GM13977 (cell line): ENCODE measurements around the gene FBXL15.

Source experiments
- DNase-seq: peaks from one replicate; pipeline ENCODE4 v3.0.0; 2012; ENCODE audit warnings: low spot score
- in situ Hi-C: fragments of 300-500 bp; cut with MboI; formaldehyde crosslinking; loops from one replicate; pipeline ENCODE4 v1.12.0; 2022; ENCODE audit warnings: low sequenced_read_pairs, low pct_unique_long_range_greater_than_20kb, mixed read lengths, inconsistent platforms; ENCODE audit not compliant: unreplicated experiment
- TF ChIP-seq, protein P1 (sequence below): IDR thresholded peaks from 2 replicates; pipeline ENCODE4 v1.5.1; 2012; ENCODE audit warnings: mild to moderate bottlenecking, control low read depth; ENCODE audit not compliant: insufficient read depth; ENCODE audit errors: extremely low read depth, missing control alignments

FBXL15 gene

DNA sequence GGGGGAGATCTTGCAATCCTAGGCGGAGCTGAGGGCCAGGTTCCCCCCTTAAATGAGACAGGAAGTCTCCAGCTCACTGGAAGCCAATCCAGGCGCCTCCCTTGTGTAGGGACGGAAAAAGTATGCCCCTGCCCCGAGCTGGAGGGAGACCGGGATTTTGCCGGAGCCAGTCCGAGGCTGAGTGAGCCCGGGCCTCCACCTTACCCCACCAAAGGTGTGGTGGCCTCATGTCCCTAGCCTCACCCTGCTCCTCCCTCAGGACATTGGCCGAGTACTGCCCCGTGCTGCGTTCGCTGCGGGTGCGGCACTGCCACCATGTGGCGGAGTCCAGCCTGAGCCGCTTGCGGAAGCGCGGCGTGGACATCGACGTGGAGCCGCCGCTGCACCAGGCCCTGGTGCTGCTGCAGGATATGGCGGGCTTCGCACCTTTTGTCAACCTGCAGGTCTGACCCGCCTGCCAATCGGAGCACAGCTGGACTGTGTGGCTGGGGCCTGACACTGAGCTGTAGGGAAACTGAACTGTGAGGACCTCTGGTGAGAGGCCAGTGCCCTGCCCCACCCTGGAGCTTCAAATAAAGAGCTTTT is 2.0 kb downstream of the FBXL15 start:
- peak; percentile 78 for DNase-seq
- TF ChIP-seq, protein P1, sequence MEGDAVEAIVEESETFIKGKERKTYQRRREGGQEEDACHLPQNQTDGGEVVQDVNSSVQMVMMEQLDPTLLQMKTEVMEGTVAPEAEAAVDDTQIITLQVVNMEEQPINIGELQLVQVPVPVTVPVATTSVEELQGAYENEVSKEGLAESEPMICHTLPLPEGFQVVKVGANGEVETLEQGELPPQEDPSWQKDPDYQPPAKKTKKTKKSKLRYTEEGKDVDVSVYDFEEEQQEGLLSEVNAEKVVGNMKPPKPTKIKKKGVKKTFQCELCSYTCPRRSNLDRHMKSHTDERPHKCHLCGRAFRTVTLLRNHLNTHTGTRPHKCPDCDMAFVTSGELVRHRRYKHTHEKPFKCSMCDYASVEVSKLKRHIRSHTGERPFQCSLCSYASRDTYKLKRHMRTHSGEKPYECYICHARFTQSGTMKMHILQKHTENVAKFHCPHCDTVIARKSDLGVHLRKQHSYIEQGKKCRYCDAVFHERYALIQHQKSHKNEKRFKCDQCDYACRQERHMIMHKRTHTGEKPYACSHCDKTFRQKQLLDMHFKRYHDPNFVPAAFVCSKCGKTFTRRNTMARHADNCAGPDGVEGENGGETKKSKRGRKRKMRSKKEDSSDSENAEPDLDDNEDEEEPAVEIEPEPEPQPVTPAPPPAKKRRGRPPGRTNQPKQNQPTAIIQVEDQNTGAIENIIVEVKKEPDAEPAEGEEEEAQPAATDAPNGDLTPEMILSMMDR, result peak; percentile 92
- in situ Hi-C loops, result no loop called here

DNA sequence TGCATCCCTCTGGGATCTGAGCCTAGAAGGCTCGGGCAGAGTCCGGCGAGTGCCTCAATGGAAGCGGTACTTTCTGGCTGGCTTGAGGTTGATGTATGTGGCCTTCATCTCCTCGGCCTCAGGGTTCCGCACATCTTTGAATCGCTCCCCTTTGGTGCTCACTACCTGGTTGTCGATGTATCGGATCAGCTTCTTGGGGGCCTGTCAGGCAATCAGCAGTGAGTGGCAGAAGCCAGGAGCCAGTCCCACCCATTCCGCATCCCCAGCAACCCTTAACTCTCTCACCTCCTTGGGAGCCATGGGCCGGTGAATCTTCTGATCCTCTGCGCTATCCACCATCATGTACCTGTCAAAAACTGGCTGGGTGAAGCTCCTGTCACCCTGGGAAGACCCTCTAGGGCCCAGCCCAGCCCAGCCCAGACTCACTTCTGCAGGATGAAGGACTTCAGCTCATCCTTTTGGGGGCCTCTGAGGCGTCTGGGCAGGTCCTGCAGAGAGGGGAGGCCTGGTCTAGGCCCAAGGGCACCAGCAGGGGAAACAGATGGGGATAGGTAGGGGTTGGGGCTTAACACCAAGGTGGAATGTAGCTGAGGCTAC is 2.8 kb downstream of the FBXL15 start:
- TF ChIP-seq, protein P1, result no peak
- in situ Hi-C loops, result no loop called here
- DNase-seq, result no peak

DNA sequence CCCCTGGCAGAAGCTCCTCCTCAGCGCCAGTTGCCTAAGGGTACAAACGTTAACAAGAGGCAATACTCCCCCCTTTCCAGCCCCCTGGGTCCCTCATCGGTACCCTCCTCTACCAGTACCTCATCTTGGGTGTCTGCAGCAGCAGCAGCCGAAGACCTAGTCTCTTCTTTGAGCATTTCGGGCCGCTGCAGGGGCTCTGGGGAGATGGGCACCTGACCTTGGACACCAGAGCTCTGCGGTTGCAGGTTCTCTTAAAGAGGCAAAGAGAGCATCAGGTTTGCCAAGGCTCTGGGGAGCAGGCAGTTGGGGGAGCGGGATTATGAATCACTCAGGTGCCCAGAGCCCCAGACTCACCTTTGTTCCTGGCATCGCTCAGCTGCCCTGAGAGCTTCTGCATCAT is 3.5 kb downstream of the FBXL15 start:
- TF ChIP-seq, protein P1, result no peak
- DNase-seq, result no peak
- in situ Hi-C loops, result no loop called here

DNA sequence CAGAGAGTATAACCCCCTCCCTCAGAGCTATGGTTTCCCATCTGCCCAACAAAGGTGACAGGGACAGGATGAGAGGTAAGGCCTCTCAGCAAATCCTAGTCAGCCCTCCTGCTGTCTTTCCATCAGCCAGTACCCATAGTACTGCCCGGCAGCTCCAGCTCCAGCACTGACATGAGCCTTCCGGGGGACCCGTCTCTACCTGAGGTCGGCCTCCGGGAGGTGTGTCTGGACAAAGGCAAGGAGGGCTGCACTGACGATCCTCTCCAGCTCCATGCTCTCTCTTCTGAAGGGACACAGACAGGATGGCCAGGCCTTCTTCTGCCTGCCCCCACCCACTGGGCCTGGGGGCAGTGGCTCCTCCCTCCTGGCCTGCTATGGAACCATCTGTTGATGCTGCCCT is 4.3 kb downstream of the FBXL15 start:
- TF ChIP-seq, protein P1, result no peak
- no peak for DNase-seq
- in situ Hi-C loops, result no loop called here

DNA sequence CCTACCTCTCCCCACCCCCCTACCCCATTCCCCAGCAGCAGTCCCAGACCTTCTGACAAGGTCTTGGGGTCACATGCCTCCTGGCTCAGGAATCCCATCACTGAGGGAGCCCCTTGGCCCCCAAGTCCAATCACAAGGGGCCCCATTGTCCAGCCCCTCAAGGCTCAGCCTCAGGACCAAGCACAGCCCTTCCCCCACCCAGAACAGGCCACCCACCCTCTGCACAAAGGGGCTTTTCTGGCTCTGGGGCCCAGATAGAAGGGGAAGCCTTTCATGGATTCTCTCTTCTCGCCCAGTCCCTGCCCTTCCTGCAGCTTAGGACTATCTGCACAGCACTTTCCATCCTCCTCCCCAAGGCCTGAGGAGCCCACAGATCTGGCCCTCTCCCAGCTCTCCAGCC is 4.8 kb downstream of the FBXL15 start:
- TF ChIP-seq, protein P1, result no peak
- no peak for DNase-seq
- in situ Hi-C loops, result no loop called here

DNA sequence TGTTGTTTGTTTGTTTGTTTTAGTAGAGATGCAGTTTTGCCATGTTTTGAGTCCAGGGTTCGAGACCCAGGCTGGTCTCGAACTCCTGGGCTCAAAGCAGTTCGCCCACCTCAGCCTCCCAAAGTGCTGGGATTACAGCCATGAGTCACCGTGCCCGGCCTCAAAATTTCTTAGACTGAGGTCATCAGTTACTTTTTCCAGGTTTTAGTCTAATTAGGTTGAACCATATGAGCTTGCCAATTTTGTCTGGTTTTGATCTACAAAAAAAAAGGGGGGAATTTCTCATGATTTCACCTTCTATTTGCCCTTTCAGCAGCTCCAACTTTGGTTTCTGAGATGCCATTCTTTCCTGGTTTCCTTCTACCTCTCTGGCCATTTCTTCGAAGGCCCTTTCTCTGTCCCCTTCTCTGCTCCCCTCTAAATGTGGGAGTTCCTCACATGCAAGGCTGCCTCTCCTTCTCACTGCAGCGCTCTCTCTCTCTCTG is 6.2 kb downstream of the FBXL15 start:
- no peak for DNase-seq
- TF ChIP-seq, protein P1, result no peak
- in situ Hi-C loops, result no loop called here
